Stomach (tissue), 9 donors: ENCODE data around the gene ITGA1. TPM values are rescaled to one million over a fixed set of nuclear protein-coding genes. Genes with fewer than 3 reads are reported as not detected.

Source experiments
- DNase-seq, 2 donors: peaks; one replicate each; pipeline versions ENCODE4 v3.0.0 to v3.0.0-alpha.2; 2013 to 2019
- H3K27ac ChIP-seq, 5 donors: fragments of 200-600 bp in 4 of 5; sonication (generic) in 4 of 5; one replicate each; pipeline ENCODE4 v1.5.1; 2013 to 2019; ENCODE audit warnings: mild to moderate bottlenecking in 1 of 5, moderate library complexity in 1 of 5
- H3K27me3 ChIP-seq, 3 donors: fragments of 200-600 bp; sonication (generic); one replicate each; pipeline ENCODE4 v1.5.1; 2017 to 2019; ENCODE audit warnings: mixed run types in 1 of 3
- H3K36me3 ChIP-seq, 4 donors: fragments of 200-600 bp; sonication (generic); 1 replicate in 3 of 4; 2 replicates in 1 of 4; pipeline ENCODE4 v1.5.1; 2016 to 2019
- H3K4me1 ChIP-seq, 4 donors: fragments of 200-600 bp; sonication (generic); one replicate each; pipeline ENCODE4 v1.5.1; 2016 to 2019
- H3K4me3 ChIP-seq, 4 donors: fragments of 200-600 bp; sonication (generic) in 3 of 4; one replicate each; pipeline ENCODE4 v1.5.1; 2016 to 2019; ENCODE audit warnings: mild to moderate bottlenecking in 1 of 4
- H3K9me3 ChIP-seq, 4 donors: fragments of 200-600 bp; sonication (generic); one replicate each; pipeline ENCODE4 v1.5.1; 2016 to 2019
- CTCF ChIP-seq, 7 experiments: fragments of 450-650 bp in 4 of 7; fragments of 200-600 bp in 3 of 7; sonication (generic) in 3 of 7; IDR thresholded peaks; one replicate each; pipeline ENCODE4 v1.5.1; 2016 to 2019; ENCODE audit warnings: antibody characterized with exemption in 7 of 7, control low read depth in 2 of 7, mild to moderate bottlenecking in 1 of 7
- EP300 ChIP-seq: sonication (generic); formaldehyde crosslinking; IDR thresholded peaks from one replicate; pipeline ENCODE4 v1.6.1; 2017; ENCODE audit warnings: antibody characterized with exemption
- POLR2A ChIP-seq, 4 donors: fragments of 450-650 bp; IDR thresholded peaks; one replicate each; pipeline ENCODE4 v1.6.1; 2016; ENCODE audit warnings: antibody characterized with exemption in 4 of 4, control low read depth in 2 of 4, mild to moderate bottlenecking in 1 of 4, moderate library complexity in 1 of 4
- POLR2AphosphoS5 ChIP-seq, 3 donors: sonication (generic); formaldehyde crosslinking; IDR thresholded peaks; one replicate each; pipeline ENCODE4 v1.6.1; 2016; ENCODE audit warnings: antibody characterized with exemption in 3 of 3
- WGBS, 5 donors: extraction: QIAGEN DNeasy Blood & Tissue Kit in 3 of 5; methylation state at CpG; one replicate each; pipeline versions ENCODE4 v1.1.5 to v1.1.7; 2013 to 2018; 5-methylcytosine and 5-hydroxymethylcytosine counted together
- intact Hi-C: fragments of 100-400 bp; cut with DNase I; formaldehyde crosslinking; loops from one replicate; pipeline ENCODE4 v1.15.1; 2023; ENCODE audit warnings: low total_unique reads
- polyA plus RNA-seq, 3 donors: library from polyadenylated mRNA; stranded (reverse); fragments of 200-250 nt; gene quantifications; one replicate each; pipeline ENCODE4 v1.2.3, GENCODE V29; 2013
- total RNA-seq, 5 donors: library from RNA; depleted of rRNA; stranded (reverse); fragments of >200 nt; gene quantifications; one replicate each; pipeline versions ENCODE4 v1.1.0 to v1.2.3, GENCODE V29; 2014 to 2016
- donor health status: healthy with polysubstance abuse.
- donor health status: Bipolar disorder and iron deficiency.
- donor health status: healthy.

ITGA1 gene
- total and polyA plus RNA-seq, 8 donors, result 2.7 to 507 (median 77.0) TPM

- no peak for TF ChIP-seq EP300
- TF ChIP-seq POLR2AphosphoS5 (IDR thresholded peaks at IDR 0.05), result no peak
- TF ChIP-seq POLR2A (IDR thresholded peaks at IDR 0.05), result no peak
- TF ChIP-seq CTCF (IDR thresholded peaks at IDR 0.05), result no peak
- intact Hi-C loops, result no loop called here
- peaks cover 0 to 12% (median 5%) of the 10 kb centered on the region in 4 donors for H3K36me3 ChIP-seq
- peaks cover 49 to 90% (median 67%) of the 10 kb centered on the region in 4 donors for H3K4me1 ChIP-seq
- no peaks in the 10 kb centered on the region for H3K9me3 ChIP-seq
- 15 to 32% (median 26%) methylated on average over 8 of the region's 8 CpGs for WGBS, 5 donors
- peak overlapping the region; percentile 48 to 97 (median 95) for H3K27ac ChIP-seq
- H3K27me3 ChIP-seq, result no peaks in the 10 kb centered on the region
- DNase-seq, result peak in 1 of 2 donors; percentile 29
- peak overlapping the region; percentile 58 to 72 (median 60) for H3K4me3 ChIP-seq
Measured at GRCh38 chr5:52801329-52801728, 13.6 kb downstream of the ITGA1 start.

GRCh38 chr5:52802272-52802973 is 14.7 kb downstream of the ITGA1 start:
- Histone ChIP-seq H3K4me3 (peak overlapping the region; percentile 58 to 72 (median 60)), H3K4me1 (peaks cover 46 to 87% (median 67%) of the 10 kb centered on the region in 4 donors), H3K27me3 (no peaks in the 10 kb centered on the region), H3K27ac (peak overlapping the region in 4 of 5 donors; percentile 36 to 97 (median 95)), H3K9me3 (no peaks in the 10 kb centered on the region), H3K36me3 (peaks cover 0 to 12% (median 5%) of the 10 kb centered on the region in 4 donors)
- DNase-seq, result no peak
- WGBS, 5 donors, result 52 to 73% (median 64%) methylated on average over 2 of the region's 2 CpGs
- intact Hi-C loops, result no loop called here
- no peak for TF ChIP-seq EP300
- TF ChIP-seq POLR2AphosphoS5 (IDR thresholded peaks at IDR 0.05), result no peak

- Histone ChIP-seq H3K4me1 (peaks cover 45 to 87% (median 67%) of the 10 kb centered on the region in 4 donors), H3K36me3 (peaks cover 0 to 12% (median 5%) of the 10 kb centered on the region in 4 donors)
Measured at GRCh38 chr5:52802974-52803336, 15.2 kb downstream of the ITGA1 start.

GRCh38 chr5:52804387-52804791 is 16.7 kb downstream of the ITGA1 start:
- DNase-seq, result no peak
- H3K4me3 ChIP-seq, result peak overlapping the region in 2 of 4 donors; percentile 58 to 61
- H3K27me3 ChIP-seq, result no peaks in the 10 kb centered on the region
- intact Hi-C loops, result no loop called here
- peaks cover 0 to 12% (median 5%) of the 10 kb centered on the region in 4 donors for H3K36me3 ChIP-seq
- no peaks in the 10 kb centered on the region for H3K9me3 ChIP-seq
- 24 to 36% (median 33%) methylated on average over 2 of the region's 2 CpGs for WGBS, 5 donors
- H3K27ac ChIP-seq, result peak overlapping the region in 3 of 5 donors; percentile 44 to 95 (median 61)
- peaks cover 38 to 88% (median 63%) of the 10 kb centered on the region in 4 donors for H3K4me1 ChIP-seq
- no peak for TF ChIP-seq POLR2A (IDR thresholded peaks at IDR 0.05)
- no peak for TF ChIP-seq POLR2AphosphoS5 (IDR thresholded peaks at IDR 0.05)
- no peak for TF ChIP-seq EP300
- TF ChIP-seq CTCF (IDR thresholded peaks at IDR 0.05), result no peak

More at GRCh38 chr5:52802974-52803336, 15.2 kb downstream of the ITGA1 start:
- TF ChIP-seq EP300 (no peak), POLR2A (IDR thresholded peaks at IDR 0.05) (no peak), POLR2AphosphoS5 (IDR thresholded peaks at IDR 0.05) (no peak), CTCF (IDR thresholded peaks at IDR 0.05) (no peak)
- 53 to 70% (median 61%) methylated on average over 6 of the region's 6 CpGs for WGBS, 5 donors
- Histone ChIP-seq H3K27ac (peak overlapping the region in 4 of 5 donors; percentile 36 to 95 (median 78)), H3K27me3 (no peaks in the 10 kb centered on the region), H3K9me3 (no peaks in the 10 kb centered on the region), H3K4me3 (peak overlapping the region; percentile 58 to 72 (median 60))
- intact Hi-C loops, result no loop called here
- DNase-seq, result no peak

- Histone ChIP-seq H3K36me3 (peaks cover 0 to 12% (median 5%) of the 10 kb centered on the region in 4 donors), H3K27ac (peak overlapping the region in 3 of 5 donors; percentile 44 to 95 (median 61)), H3K4me3 (peak overlapping the region in 1 of 4 donors; percentile 58), H3K9me3 (no peaks in the 10 kb centered on the region), H3K27me3 (no peaks in the 10 kb centered on the region), H3K4me1 (peaks cover 34 to 94% (median 68%) of the 10 kb centered on the region in 4 donors)
- no peak for TF ChIP-seq CTCF (IDR thresholded peaks at IDR 0.05)
- TF ChIP-seq EP300, result no peak
- TF ChIP-seq POLR2A (IDR thresholded peaks at IDR 0.05), result no peak
- TF ChIP-seq POLR2AphosphoS5 (IDR thresholded peaks at IDR 0.05), result no peak
- DNase-seq, result no peak
- intact Hi-C loops, result no loop called here
- WGBS, 5 donors, result 59 to 73% (median 69%) methylated on average over 2 of the region's 2 CpGs
Measured at GRCh38 chr5:52804981-52805380, 17.3 kb downstream of the ITGA1 start.
